ENCODE data around the gene AHI1. TPM values are rescaled to one million over a fixed set of nuclear protein-coding genes. Genes with fewer than 3 reads are reported as not detected.

AHI1 gene
- total RNA-seq, 1 experiment from 2014 or later: 22.8 TPM

DNA sequence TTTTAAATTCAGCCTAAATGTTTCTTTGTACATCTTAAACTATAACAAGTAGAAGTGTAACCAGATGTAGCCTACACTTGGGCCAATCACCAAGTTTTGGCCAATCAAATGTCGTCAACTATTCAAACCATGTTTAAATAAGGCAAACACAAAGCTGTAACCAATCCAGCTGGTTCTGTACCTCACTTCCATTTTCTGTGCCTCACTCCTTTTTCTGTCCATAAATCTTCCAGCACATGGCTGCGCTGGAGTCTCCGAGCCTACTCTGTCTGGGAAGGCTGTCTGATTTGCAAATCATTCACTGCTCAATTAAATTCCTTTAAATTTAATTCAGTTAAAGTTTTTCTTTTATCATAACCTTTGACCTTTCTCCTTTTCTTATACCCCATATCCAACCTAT, 7.7 kb upstream of the AHI1 start:
- H3K27ac ChIP-seq (ENCODE audit: low read depth, low read length, poor library complexity, severe bottlenecking): no peak overlapping the region
- H3K4me3 ChIP-seq (ENCODE audit: low read depth, low read length, poor library complexity, severe bottlenecking): no peak overlapping the region
- no peak for TF ChIP-seq EZH2 (IDR thresholded peaks at IDR 0.05; ENCODE audit: borderline replicate concordance, low read depth, low read length, poor library complexity, severe bottlenecking)
- TF ChIP-seq, protein P1, sequence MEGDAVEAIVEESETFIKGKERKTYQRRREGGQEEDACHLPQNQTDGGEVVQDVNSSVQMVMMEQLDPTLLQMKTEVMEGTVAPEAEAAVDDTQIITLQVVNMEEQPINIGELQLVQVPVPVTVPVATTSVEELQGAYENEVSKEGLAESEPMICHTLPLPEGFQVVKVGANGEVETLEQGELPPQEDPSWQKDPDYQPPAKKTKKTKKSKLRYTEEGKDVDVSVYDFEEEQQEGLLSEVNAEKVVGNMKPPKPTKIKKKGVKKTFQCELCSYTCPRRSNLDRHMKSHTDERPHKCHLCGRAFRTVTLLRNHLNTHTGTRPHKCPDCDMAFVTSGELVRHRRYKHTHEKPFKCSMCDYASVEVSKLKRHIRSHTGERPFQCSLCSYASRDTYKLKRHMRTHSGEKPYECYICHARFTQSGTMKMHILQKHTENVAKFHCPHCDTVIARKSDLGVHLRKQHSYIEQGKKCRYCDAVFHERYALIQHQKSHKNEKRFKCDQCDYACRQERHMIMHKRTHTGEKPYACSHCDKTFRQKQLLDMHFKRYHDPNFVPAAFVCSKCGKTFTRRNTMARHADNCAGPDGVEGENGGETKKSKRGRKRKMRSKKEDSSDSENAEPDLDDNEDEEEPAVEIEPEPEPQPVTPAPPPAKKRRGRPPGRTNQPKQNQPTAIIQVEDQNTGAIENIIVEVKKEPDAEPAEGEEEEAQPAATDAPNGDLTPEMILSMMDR (conservative IDR thresholded peaks at IDR 0.05; ENCODE audit: low read depth, low read length): no peak
- H3K9me3 ChIP-seq (ENCODE audit: low read depth, low read length, poor library complexity, severe bottlenecking): no peaks in the 10 kb centered on the region
- BruUV-seq (replicated peaks): no TSS peak
- ChIA-PET POLR2A (ENCODE audit: low non-redundant PET) (no interaction called here), CTCF (no interaction called here)
- no peaks in the 10 kb centered on the region for H3K36me3 ChIP-seq (ENCODE audit: insufficient read depth, low read length, poor library complexity, severe bottlenecking)
- DNase-seq (ENCODE audit: low spot score): no peak
- intact Hi-C loops (cut with micrococcal nuclease; ENCODE audit: unreplicated experiment): no loop called here
- no peaks in the 10 kb centered on the region for H3K4me1 ChIP-seq (ENCODE audit: insufficient read depth, low read length, poor library complexity, severe bottlenecking)
- H3K27me3 ChIP-seq (replicated peaks; ENCODE audit: insufficient read depth, low read depth, low read length, poor library complexity): no peaks in the 10 kb centered on the region

DNA sequence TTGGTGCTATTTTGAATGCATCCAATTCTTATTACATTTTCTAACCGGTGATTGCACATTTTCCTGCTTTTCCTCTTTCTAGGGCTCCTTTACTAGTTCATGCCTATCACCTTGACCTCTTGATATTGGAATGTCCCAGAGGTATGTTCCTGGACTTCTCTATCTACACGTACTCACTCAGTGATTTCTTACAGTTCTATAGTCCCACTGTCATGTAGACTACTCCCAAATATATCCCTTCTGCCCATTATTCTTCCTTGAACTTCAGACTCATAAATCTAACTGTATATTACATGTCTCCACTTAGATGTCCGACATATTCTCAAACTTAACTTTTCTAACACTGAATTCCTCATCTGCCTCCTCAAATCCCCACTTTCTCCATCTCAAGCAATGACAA, 7.2 kb upstream of the AHI1 start:
- ChIA-PET CTCF (no interaction called here), POLR2A (ENCODE audit: low non-redundant PET) (no interaction called here)
- Histone ChIP-seq H3K36me3 (ENCODE audit: insufficient read depth, low read length, poor library complexity, severe bottlenecking) (no peaks in the 10 kb centered on the region), H3K4me3 (ENCODE audit: low read depth, low read length, poor library complexity, severe bottlenecking) (no peak overlapping the region), H3K27me3 (replicated peaks; ENCODE audit: insufficient read depth, low read depth, low read length, poor library complexity) (no peaks in the 10 kb centered on the region), H3K4me1 (ENCODE audit: insufficient read depth, low read length, poor library complexity, severe bottlenecking) (no peaks in the 10 kb centered on the region), H3K27ac (ENCODE audit: low read depth, low read length, poor library complexity, severe bottlenecking) (no peak overlapping the region), H3K9me3 (ENCODE audit: low read depth, low read length, poor library complexity, severe bottlenecking) (no peaks in the 10 kb centered on the region)
- TF ChIP-seq EZH2 (IDR thresholded peaks at IDR 0.05; ENCODE audit: borderline replicate concordance, low read depth, low read length, poor library complexity, severe bottlenecking): no peak
- TF ChIP-seq, protein P1 (conservative IDR thresholded peaks at IDR 0.05; ENCODE audit: low read depth, low read length): no peak
- no peak for DNase-seq (ENCODE audit: low spot score)
- BruUV-seq (replicated peaks): no TSS peak
- intact Hi-C loops (cut with micrococcal nuclease; ENCODE audit: unreplicated experiment): no loop called here

DNA sequence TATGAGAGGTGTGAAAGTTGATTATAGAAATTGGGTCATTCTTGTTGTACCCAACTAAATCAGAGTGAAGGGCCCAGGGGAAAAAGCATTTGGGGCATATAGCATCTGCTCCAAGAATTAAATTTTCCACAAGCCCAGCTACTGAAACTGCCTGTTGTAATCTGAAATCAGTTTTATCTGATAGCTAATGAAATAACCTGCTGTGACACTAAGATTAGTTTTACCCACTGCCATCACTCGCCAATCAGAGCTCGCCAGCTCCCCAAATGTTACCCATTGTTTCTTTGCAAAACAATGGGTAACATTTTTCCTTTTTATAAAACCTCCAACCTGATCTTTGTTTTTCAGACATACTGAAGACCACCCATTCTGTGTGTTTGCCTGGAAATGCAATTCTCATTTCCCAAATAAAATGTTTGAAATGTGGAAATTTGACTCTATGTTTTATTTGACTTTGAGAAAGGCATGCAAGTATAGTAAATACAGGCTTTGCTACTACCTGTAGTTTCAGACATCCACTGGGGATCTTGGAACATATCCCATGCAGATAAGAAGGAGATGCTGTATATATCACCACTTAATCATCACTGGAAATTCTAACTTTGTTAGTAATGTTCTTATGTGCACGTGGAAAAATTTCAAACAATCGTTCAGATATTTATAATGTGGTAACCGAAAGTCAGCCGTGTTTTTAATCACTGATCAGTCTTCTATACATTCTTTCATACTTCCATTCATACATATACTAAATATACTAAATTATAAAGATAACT, 6.3 kb upstream of the AHI1 start:
- no peaks in the 10 kb centered on the region for H3K4me1 ChIP-seq (ENCODE audit: insufficient read depth, low read length, poor library complexity, severe bottlenecking)
- ChIA-PET CTCF (no interaction called here), POLR2A (ENCODE audit: low non-redundant PET) (no interaction called here)
- no peaks in the 10 kb centered on the region for H3K36me3 ChIP-seq (ENCODE audit: insufficient read depth, low read length, poor library complexity, severe bottlenecking)
- intact Hi-C loops (cut with micrococcal nuclease; ENCODE audit: unreplicated experiment): no loop called here
- no peak overlapping the region for H3K27ac ChIP-seq (ENCODE audit: low read depth, low read length, poor library complexity, severe bottlenecking)
- no peaks in the 10 kb centered on the region for H3K27me3 ChIP-seq (replicated peaks; ENCODE audit: insufficient read depth, low read depth, low read length, poor library complexity)
- TF ChIP-seq EZH2 (IDR thresholded peaks at IDR 0.05; ENCODE audit: borderline replicate concordance, low read depth, low read length, poor library complexity, severe bottlenecking): no peak
- TF ChIP-seq, protein P1 (conservative IDR thresholded peaks at IDR 0.05; ENCODE audit: low read depth, low read length): no peak
- BruUV-seq (replicated peaks): no TSS peak
- no peak overlapping the region for H3K4me3 ChIP-seq (ENCODE audit: low read depth, low read length, poor library complexity, severe bottlenecking)
- no peak for DNase-seq (ENCODE audit: low spot score)
- H3K9me3 ChIP-seq (ENCODE audit: low read depth, low read length, poor library complexity, severe bottlenecking): no peaks in the 10 kb centered on the region
